Measurements from ENCODE around the gene KIF5A. TPM values are rescaled to one million over a fixed set of nuclear protein-coding genes. Genes with fewer than 3 reads are reported as not detected.

KIF5A gene
- total RNA-seq, 1 donor from 2014 or later, result 0.17 TPM

- peak; percentile 99 for DNase-seq
Observed at GRCh38 chr12:57520053-57520818, 29.6 kb upstream of the KIF5A start, which contains the start of gene DDIT3. TSS of gene DDIT3 (minus strand) at chr12:57520514. CDS start at chr12:57517406, 3,108 bp downstream.

DNA sequence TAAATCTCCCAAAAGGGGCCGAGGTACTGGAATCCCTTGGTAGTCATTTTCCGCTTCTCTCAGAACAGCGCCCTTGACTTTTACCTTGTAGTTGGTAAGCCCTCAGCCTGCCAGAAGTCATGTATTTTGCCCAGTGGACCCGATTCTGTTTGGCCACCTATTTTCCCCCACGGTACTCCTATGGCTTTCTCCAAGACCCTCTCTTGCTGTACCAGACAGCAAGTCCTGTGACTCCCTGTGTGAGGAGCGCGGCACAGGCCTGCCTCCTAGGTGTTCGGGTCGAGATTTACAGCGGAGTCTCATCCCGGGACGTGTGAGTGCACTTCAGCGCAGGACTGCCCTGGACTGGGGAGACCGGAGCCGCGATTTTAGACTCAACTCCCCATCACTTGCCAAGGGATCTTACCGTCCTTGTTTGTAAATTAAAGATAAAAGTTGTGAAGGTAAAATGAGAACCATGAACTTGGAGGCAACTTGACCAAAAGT, 28.3 kb upstream of the KIF5A start:
- DNase-seq, result peak; percentile 50

- peak; percentile 86 for DNase-seq
Observed at GRCh38 chr12:57522011-57522886, 27.6 kb upstream of the KIF5A start, which contains the start of gene MBD6. TSS of gene MBD6 (plus strand) at chr12:57522824. CDS start at chr12:57524304, 1,480 bp downstream.

- peak; percentile 65 for DNase-seq
Observed at GRCh38 chr12:57522887-57523705, 26.7 kb upstream of the KIF5A start.

DNA sequence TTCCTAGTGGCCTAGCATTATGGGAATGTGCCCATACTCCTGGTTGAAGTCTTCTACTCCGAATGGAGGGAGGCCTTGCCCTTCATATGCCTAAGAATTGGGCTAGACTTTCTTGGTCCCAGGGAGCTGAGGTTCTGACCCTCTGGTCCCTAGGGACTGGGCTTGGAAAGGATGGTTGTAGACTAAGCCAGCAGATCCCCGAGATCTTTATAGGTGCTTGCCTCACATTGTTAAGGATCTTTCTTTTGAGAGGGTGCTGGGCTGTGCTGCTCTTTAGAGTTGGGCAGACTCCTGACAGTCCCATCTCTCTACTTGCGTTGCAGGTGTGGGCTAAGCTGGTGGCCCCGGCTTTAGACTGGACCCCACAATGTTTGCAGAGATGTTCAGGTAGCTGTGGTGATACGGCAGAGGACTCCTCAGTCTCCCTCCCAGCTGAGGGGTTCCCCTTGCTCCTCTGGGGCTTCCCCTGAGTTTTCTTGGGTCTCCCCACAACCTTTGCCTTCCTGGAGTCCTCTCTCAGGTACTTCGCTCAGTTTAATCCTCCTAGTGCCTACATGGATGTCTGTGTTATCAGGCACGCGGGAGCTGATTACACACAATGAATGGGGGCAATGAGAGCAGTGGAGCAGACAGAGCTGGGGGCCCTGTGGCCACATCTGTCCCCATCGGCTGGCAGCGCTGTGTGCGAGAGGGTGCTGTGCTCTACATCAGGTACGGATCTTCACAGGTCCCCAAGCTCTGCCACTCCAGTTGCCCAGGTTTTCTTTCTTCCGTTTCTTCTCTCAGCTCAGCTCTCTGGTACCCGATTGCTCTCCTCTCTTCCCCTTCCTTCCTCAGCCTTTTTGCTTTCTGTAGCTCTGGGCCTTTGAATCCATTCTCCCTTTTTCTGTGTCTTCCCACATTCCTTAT, 25.9 kb upstream of the KIF5A start:
- DNase-seq, result no peak

- no peak for DNase-seq
Observed at GRCh38 chr12:57524814-57525614, 24.8 kb upstream of the KIF5A start.

DNA sequence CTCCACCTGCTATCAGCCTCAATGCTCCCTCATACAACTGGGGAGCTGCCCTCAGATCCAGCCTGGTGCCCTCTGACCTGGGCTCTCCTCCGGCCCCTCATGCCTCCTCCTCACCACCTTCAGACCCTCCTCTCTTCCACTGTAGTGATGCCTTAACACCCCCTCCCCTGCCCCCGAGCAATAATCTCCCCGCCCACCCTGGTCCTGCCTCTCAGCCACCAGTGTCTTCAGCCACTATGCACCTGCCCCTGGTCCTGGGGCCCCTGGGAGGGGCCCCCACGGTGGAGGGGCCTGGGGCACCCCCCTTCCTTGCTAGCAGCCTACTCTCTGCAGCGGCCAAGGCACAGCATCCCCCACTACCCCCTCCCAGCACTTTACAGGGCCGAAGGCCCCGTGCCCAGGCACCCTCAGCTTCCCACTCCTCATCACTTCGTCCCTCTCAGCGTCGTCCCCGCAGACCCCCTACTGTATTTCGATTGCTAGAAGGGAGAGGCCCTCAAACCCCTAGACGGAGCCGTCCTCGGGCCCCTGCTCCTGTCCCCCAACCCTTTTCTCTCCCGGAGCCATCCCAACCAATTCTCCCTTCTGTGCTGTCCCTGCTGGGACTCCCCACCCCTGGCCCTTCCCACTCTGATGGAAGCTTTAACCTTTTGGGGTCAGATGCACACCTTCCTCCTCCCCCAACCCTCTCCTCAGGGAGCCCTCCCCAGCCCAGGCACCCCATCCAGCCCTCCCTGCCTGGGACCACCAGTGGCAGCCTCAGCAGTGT, 24.0 kb upstream of the KIF5A start:
- DNase-seq, result no peak

DNA sequence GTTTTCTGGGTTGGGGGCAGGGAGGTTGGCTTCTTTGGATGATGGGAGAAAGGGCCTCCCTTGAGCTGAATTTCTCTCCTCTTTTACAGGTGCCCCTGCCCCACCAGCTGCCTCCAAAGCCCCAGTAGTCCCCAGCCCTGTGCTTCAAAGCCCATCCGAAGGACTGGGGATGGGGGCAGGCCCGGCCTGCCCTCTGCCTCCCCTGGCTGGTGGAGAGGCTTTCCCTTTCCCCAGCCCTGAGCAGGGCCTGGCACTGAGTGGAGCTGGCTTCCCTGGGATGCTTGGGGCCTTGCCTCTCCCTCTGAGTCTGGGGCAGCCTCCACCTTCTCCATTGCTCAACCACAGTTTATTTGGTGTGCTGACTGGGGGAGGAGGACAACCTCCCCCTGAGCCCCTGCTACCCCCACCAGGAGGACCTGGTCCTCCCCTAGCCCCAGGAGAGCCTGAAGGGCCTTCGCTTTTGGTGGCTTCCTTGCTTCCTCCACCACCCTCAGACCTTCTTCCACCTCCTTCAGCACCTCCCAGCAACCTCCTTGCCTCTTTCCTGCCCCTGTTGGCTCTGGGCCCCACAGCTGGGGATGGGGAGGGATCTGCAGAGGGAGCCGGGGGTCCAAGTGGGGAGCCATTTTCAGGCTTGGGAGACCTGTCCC, 23.2 kb upstream of the KIF5A start:
- DNase-seq, result no peak

DNA sequence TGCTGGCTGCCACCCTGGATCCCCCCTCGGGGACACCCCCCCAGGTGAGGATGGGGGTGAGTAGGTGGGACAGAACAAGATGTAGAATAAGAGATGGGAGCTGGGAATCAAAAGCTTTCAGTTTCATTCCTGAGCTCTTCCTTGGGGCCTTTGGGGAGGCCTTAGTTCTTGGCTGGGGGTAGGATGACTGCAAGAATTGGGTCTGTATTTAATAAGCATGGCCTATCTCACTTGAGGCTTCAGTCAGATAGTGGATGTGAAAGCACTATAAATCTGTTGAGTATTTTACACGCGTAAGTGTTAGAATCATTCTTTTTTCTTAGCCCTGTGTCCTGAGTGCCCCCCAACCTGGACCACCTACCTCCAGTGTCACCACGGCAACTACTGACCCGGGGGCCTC, 22.7 kb upstream of the KIF5A start:
- no peak for DNase-seq

DNA sequence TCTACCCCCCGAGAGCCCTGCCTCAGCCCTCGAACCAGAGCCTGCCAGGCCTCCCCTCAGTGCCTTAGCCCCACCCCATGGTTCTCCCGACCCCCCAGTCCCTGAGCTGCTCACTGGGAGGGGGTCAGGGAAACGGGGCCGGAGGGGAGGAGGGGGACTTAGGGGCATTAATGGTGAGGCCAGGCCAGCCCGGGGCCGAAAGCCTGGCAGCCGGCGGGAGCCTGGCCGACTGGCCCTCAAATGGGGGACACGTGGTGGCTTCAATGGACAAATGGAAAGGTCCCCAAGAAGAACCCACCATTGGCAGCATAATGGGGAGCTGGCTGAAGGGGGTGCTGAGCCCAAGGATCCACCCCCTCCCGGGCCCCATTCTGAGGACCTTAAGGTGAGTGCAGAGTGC, 21.7 kb upstream of the KIF5A start:
- no peak for DNase-seq

DNA sequence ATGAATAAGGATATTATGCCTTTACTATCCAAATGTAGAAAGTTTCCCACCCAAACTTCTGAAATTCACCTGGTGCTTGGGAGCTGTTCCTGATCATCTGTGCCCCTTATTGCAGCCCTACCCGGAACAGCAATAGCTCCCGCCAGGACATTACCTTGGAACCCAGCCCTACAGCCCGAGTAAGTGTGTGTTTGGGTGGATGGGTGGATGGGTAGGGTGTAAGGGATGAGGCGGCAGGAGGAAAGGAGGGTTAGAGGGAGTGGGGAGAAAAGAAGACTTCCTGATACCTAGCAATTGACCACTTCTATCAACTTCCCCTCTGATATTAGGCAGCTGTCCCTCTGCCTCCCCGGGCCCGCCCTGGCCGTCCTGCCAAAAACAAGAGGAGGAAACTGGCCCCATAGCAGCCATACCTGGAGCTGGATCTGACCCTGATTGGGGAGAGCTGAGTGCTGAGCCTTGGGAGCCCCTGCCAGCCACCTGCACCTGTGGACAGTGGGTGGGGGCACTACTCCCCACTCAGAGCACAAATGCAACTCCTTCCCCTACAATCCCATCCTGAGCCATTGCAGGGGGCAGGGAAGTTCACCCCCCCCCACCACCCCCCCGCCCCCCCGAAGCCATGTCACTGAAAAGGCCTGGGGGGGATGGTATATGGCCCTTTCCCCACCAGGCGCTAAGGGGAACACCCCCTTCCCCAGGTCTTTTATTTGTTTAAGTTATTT, 20.9 kb upstream of the KIF5A start:
- DNase-seq, result no peak

DNA sequence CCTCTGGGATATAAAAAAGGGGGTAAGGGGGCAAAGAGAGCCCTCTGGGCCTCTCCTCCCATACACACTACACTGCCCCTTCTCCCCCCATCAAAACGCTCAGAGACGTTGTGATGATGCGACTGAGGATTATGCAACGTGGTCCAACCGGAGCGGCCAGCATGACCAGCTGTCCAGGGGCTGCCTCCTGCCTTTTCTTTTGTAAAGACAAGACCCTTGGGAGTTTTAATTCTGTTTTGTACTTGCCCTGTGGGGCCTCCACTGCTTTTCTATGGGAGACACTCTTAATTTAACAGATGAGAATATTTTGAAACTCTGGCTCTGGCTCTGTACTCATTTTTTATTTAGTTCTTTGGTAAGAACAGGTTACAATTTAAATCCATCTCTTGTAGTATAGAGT, 20.0 kb upstream of the KIF5A start:
- no peak for DNase-seq

GRCh38 chr12:57530396-57531142, 19.3 kb upstream of the KIF5A start:
- DNase-seq, result no peak

- DNase-seq, result no peak
Observed at GRCh38 chr12:57531836-57532235, 18.0 kb upstream of the KIF5A start.

GRCh38 chr12:57533108-57533507, 16.7 kb upstream of the KIF5A start:
- no peak for DNase-seq

GRCh38 chr12:57534250-57534649, 15.6 kb upstream of the KIF5A start:
- no peak for DNase-seq

DNA sequence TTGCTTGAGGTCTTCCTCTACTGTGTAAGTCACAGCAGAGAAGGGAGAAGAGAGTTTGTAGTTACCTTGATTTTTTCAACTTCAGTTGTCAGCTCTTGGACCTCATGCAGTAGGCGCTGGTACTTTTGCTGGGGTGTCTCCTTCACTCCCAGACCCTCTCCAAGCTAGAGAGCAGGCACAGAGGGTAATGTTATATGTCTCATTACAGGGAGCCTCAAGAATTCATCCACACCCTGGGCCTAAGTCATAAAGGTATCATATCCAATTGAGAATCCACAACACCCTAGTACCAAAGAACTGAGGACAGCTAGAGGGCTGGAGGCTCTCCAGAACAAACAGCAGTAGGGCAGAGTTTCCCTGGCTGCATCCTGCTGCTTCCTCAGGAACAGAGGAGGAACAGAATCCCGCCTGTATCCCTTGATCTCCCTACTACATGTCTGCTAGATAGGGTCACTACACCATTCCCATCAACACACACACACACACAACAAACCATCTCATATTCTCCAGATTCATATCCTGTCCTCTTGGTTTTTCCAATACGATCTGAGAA, 14.8 kb upstream of the KIF5A start:
- DNase-seq, result no peak
